ENCODE measurements around the gene DNPH1. TPM values are rescaled to one million over a fixed set of nuclear protein-coding genes. Genes with fewer than 3 reads are reported as not detected.

Gene DNPH1
- total and polyA plus RNA-seq, 9 of the 15 experiments (the other 6 are each of a cell fraction or from before 2014, with no cell fraction given) = 7.3 to 300 (median 68.7) TPM

GRCh38 chr6:43267619-43268354 lies 38.5 kb upstream of the DNPH1 start (continued):
- TF ChIP-seq PKNOX1 (IDR thresholded peaks at IDR 0.05) = no peak
- peak; percentile 33; the same call in 1 of the 2 replicates for TF ChIP-seq TARDBP (IDR thresholded peaks at IDR 0.05)
- TF ChIP-seq CXXC5 (CRISPR knock-in tag; IDR thresholded peaks at IDR 0.05) = peak; percentile 49
- TF ChIP-seq ETS2 (tag; IDR thresholded peaks at IDR 0.05; ENCODE audit: borderline replicate concordance, poor library complexity, severe bottlenecking) = no peak
- peak; percentile 80 for TF ChIP-seq SMARCA4 (IDR thresholded peaks at IDR 0.05)
- 0 out of 2 replicates have a peak, but pooled peaks have one; percentile 32 for TF ChIP-seq TRIM25 (IDR thresholded peaks at IDR 0.05; ENCODE audit: borderline replicate concordance)
- TF ChIP-seq ZNF436 (CRISPR knock-in tag; IDR thresholded peaks at IDR 0.05) = no peak
- TF ChIP-seq ZNF586 (CRISPR knock-in tag; conservative IDR thresholded peaks at IDR 0.05) = no peak
- TF ChIP-seq TAF9B (IDR thresholded peaks at IDR 0.05; ENCODE audit: partially characterized antibody) = no peak
- TF ChIP-seq ZNF143 (CRISPR knock-in tag; IDR thresholded peaks at IDR 0.05) = no peak
- TF ChIP-seq TAL1 (IDR thresholded peaks at IDR 0.05) = peak; percentile 54
- 0 out of 4 replicates have a peak, but pooled peaks of 1 of the 2 experiments have one; percentile 59 for TF ChIP-seq MLLT1 (IDR thresholded peaks at IDR 0.05)
- peak; percentile 22 for TF ChIP-seq CCNT2 (IDR thresholded peaks at IDR 0.05; ENCODE audit: borderline replicate concordance, extremely low read depth, insufficient read length, low read depth, low read length)
- no peak for TF ChIP-seq RFX5 (IDR thresholded peaks at IDR 0.05; ENCODE audit: low read depth, low read length)
- TF ChIP-seq PPARD (CRISPR knock-in tag; IDR thresholded peaks at IDR 0.05) = no peak
- no peak for TF ChIP-seq HINFP (tag; conservative IDR thresholded peaks at IDR 0.05; ENCODE audit: low read depth)
- TF ChIP-seq MBD2 (IDR thresholded peaks at IDR 0.05; ENCODE audit: borderline replicate concordance, low read depth) = no peak
- peak; percentile 21 to 70; a peak in 1 of 4 replicates for TF ChIP-seq UBTF (IDR thresholded peaks at IDR 0.05; ENCODE audit: borderline replicate concordance in 1 of 2, low read depth in 2 of 2, low read length in 2 of 2)
- peak; percentile 84 for TF ChIP-seq SMAD4 (CRISPR knock-in tag; conservative IDR thresholded peaks at IDR 0.05)
